Neural cell (in vitro differentiated cells): ENCODE measurements around the gene FBXW2. TPM values are rescaled to one million over a fixed set of nuclear protein-coding genes. Genes with fewer than 3 reads are reported as not detected.

Experiments used
- H2AFZ ChIP-seq: fragments of 200-600, 300-800 bp; sonication (generic), shearing (Covaris generic); 2 replicates; pipeline ENCODE4 v1.6.0; 2014; ENCODE audit warnings: low read depth, mild to moderate bottlenecking, antibody characterized with exemption, low read length, moderate library complexity
- H3F3A ChIP-seq: fragments of 200-600 bp; shearing (Covaris generic); 2 replicates; pipeline ENCODE4 v1.6.1; 2016; ENCODE audit warnings: mild to moderate bottlenecking, moderate library complexity, mixed read lengths, antibody characterized with exemption, low read length; ENCODE audit not compliant: insufficient read depth, poor library complexity, severe bottlenecking
- H3K27ac ChIP-seq: fragments of 200-600, 300-800 bp; sonication (generic), shearing (Covaris generic); 2 replicates; pipeline ENCODE4 v1.5.1; 2014; ENCODE audit warnings: mild to moderate bottlenecking, low read length, moderate library complexity
- H3K27me3 ChIP-seq: fragments of 300-800, 200-600 bp; sonication (generic), shearing (Covaris generic); 2 replicates; pipeline ENCODE4 v1.6.0; 2014; ENCODE audit warnings: mild to moderate bottlenecking, low read depth, low read length, moderate library complexity; ENCODE audit not compliant: insufficient read depth
- H3K36me3 ChIP-seq: fragments of 300-800, 200-600 bp; sonication (generic), shearing (Covaris generic); 2 replicates; pipeline ENCODE4 v1.5.1; 2014; ENCODE audit warnings: mild to moderate bottlenecking, antibody characterized with exemption, low read length, moderate library complexity; ENCODE audit not compliant: insufficient read depth
- H3K4me2 ChIP-seq: fragments of 300-800, 200-600 bp; sonication (generic), shearing (Covaris generic); 2 replicates; pipeline ENCODE4 v1.6.0; 2014; ENCODE audit warnings: mild to moderate bottlenecking, low read length
- H3K4me3 ChIP-seq: fragments of 300-800, 200-600 bp; sonication (generic), shearing (Covaris generic); 2 replicates; pipeline ENCODE4 v1.5.1; 2014; ENCODE audit warnings: mild to moderate bottlenecking, low read length, moderate library complexity
- H3K79me2 ChIP-seq: fragments of 200-600 bp; shearing (Covaris generic); replicated peaks from 2 replicates; pipeline ENCODE4 v1.6.0; 2014; ENCODE audit warnings: mild to moderate bottlenecking, low read length, moderate library complexity; ENCODE audit not compliant: insufficient read depth
- H3K9ac ChIP-seq: fragments of 300-800, 200-600 bp; sonication (generic), shearing (Covaris generic); 2 replicates; pipeline ENCODE4 v1.6.1; 2016; ENCODE audit warnings: mild to moderate bottlenecking, low read length, mixed read lengths
- H3K9me2 ChIP-seq: fragments of 200-600 bp; shearing (Covaris generic); 2 replicates; pipeline ENCODE4 v1.6.1; 2016; ENCODE audit warnings: mild to moderate bottlenecking, low read length, mixed read lengths; ENCODE audit not compliant: insufficient read depth
- H3K9me3 ChIP-seq: fragments of 200-600, 300-800 bp; sonication (generic), shearing (Covaris generic); 2 replicates; pipeline ENCODE4 v1.6.1; 2016; ENCODE audit warnings: mild to moderate bottlenecking, mixed run types, low read length, moderate library complexity, mixed read lengths
- H4K20me1 ChIP-seq: fragments of 200-600 bp; shearing (Covaris generic); 2 replicates; pipeline ENCODE4 v1.6.1; 2016; ENCODE audit warnings: mild to moderate bottlenecking, mixed run types; ENCODE audit not compliant: insufficient read depth
- EP300 ChIP-seq: fragments of 450-650 bp; conservative IDR thresholded peaks from 2 replicates; pipeline ENCODE4 v1.6.1; 2014; ENCODE audit warnings: antibody characterized with exemption, mild to moderate bottlenecking, moderate library complexity; ENCODE audit not compliant: poor library complexity, severe bottlenecking
- EZH2 ChIP-seq: fragments of 200-600, 300-800 bp; shearing (Covaris generic), sonication (generic); IDR thresholded peaks from 2 replicates; pipeline ENCODE4 v1.6.1; 2014; ENCODE audit warnings: antibody characterized with exemption, low read length, borderline replicate concordance, mild to moderate bottlenecking; ENCODE audit not compliant: insufficient read depth, poor library complexity, severe bottlenecking
- MXI1 ChIP-seq: fragments of 450-650 bp; conservative IDR thresholded peaks from 2 replicates; pipeline ENCODE4 v1.6.1; 2014; ENCODE audit warnings: antibody characterized with exemption, mild to moderate bottlenecking; ENCODE audit not compliant: poor library complexity, severe bottlenecking
- POLR2AphosphoS5 ChIP-seq: IDR thresholded peaks from 2 replicates; pipeline ENCODE4 v1.6.1; 2012
- RAD21 ChIP-seq: fragments of 450-650 bp; conservative IDR thresholded peaks from 2 replicates; pipeline ENCODE4 v1.6.1; 2014; ENCODE audit warnings: antibody characterized with exemption, mild to moderate bottlenecking, moderate library complexity
- SMC3 ChIP-seq: fragments of 450-650 bp; conservative IDR thresholded peaks from 2 replicates; pipeline ENCODE4 v1.6.1; 2014; ENCODE audit warnings: antibody characterized with exemption, mild to moderate bottlenecking, moderate library complexity; ENCODE audit not compliant: poor library complexity
- TAF1 ChIP-seq: IDR thresholded peaks from 2 replicates; pipeline ENCODE4 v1.6.1; 2012; ENCODE audit warnings: low read depth
- polyA plus RNA-seq: library from polyadenylated mRNA; depleted of rRNA; stranded (reverse); fragments of >200 nt; gene quantifications from 2 replicates; pipeline ENCODE4 v1.2.3, GENCODE V29; 2014
- TF ChIP-seq, protein P1 (sequence below): fragments of 450-650 bp; IDR thresholded peaks from 2 replicates; pipeline ENCODE4 v1.5.1; 2014; ENCODE audit warnings: antibody characterized with exemption, mild to moderate bottlenecking, moderate library complexity; ENCODE audit not compliant: poor library complexity, severe bottlenecking
- TF ChIP-seq, protein P2 (sequence below): IDR thresholded peaks from 2 replicates; pipeline ENCODE4 v1.6.1; 2012; ENCODE audit warnings: borderline replicate concordance

The FBXW2 gene
- polyA plus RNA-seq, 1 donor from 2014 or later: 49.5 TPM

DNA sequence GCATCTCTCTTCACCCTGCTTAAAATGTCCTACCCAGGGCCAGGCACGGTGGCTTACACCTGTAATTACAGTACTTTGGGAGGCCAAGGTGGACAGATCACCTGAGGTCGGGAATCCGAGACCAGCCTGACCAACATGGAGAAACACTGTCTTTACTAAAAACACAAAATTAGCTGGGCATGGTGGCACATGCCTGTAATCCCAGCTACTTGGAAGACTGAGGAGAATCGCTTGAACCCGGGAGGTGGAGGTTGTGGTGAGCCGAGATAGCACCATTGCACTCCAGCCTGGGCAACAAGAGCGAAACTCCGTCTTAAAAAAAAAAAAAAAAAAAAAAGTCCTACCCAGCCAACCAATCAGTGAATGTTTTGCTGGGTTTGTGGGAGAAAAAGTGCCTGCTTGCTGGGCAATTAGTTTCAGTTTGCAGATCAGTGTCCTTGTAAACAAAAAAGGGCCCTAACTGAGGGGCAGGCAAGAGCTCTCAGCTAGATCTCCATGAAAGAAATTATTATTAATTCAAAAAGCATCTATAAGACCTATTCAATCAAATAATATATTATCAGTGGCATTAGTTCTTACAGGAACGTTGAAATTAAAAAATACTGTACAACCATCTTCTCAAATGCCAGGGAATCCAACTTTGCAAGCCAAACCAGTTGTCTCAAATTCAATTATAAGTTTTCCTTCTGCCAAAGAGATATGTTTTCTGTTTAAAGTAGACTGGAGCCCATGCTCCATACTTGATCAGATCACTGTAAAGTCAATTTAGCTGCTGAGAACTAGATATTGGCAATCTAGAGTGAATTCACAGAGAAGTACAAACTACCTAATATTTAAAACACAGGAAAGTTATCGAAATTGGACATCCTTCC, 82.9 kb downstream of the FBXW2 start (continued):
- TF ChIP-seq EZH2: no peak
- no peak for TF ChIP-seq RAD21
- TF ChIP-seq POLR2AphosphoS5: no peak

DNA sequence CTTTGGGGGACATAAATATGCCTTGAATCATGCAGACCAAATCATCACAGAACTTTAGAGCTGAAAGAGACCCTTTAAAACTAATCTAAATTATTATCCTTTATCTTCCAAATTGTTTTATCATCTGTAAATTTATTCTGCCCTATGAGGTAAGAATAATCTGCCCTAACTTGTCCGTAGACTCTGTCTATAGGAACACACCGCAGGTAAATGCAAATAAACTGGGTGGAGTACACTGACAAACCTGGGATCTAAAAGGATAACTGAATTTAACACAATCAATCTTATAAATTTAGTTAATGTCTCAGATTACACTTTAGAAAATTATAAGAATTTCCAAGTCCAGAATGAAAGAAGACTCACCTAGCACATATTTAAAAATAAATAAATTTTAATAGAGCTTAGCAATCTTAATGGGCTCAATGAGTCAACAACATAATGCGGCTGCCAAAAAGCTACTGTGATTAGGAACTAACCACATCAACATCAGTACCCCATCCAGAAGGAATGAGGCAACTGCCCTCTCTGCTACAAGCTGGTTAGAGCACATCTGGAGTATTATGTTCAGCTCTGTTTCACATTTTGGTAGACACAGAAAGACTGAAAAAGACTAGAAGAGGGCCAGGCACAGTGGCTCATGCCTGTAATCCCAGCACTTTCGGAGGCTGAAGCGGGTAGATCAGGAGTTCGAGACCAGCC, 84.5 kb downstream of the FBXW2 start:
- Histone ChIP-seq H3K4me3 (peak overlapping the region; percentile 32), H4K20me1 (peaks cover 23% of the 10 kb centered on the region), H3K9ac (no peak overlapping the region), H3K27ac (no peak overlapping the region), H3K27me3 (no peaks in the 10 kb centered on the region), H3F3A (no peaks in the 10 kb centered on the region), H3K4me2 (no peak overlapping the region), H3K9me3 (no peaks in the 10 kb centered on the region), H3K79me2 (peaks cover 84% of the 10 kb centered on the region), H2AFZ (no peak overlapping the region), H3K9me2 (no peaks in the 10 kb centered on the region), H3K36me3 (no peaks in the 10 kb centered on the region)
- TF ChIP-seq, protein P1, sequence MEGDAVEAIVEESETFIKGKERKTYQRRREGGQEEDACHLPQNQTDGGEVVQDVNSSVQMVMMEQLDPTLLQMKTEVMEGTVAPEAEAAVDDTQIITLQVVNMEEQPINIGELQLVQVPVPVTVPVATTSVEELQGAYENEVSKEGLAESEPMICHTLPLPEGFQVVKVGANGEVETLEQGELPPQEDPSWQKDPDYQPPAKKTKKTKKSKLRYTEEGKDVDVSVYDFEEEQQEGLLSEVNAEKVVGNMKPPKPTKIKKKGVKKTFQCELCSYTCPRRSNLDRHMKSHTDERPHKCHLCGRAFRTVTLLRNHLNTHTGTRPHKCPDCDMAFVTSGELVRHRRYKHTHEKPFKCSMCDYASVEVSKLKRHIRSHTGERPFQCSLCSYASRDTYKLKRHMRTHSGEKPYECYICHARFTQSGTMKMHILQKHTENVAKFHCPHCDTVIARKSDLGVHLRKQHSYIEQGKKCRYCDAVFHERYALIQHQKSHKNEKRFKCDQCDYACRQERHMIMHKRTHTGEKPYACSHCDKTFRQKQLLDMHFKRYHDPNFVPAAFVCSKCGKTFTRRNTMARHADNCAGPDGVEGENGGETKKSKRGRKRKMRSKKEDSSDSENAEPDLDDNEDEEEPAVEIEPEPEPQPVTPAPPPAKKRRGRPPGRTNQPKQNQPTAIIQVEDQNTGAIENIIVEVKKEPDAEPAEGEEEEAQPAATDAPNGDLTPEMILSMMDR: no peak

DNA sequence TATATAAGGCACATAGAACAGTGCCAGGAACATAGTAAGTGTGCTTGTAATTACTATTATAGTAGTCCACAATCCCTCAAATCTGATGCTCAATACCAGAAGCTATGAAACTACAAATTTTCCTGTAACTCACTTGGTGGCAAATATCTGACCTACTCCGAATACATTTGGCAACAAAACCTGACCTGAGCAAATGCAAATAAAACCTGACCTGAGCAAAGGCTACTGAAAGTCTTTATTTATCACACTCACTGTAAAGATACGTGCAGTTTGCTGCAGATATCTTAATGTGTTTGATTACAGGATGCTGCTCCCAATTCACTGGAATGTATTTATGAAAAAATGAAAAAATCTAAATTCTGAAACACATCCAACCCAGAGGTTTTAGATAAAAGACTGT, 86.0 kb downstream of the FBXW2 start:
- H3K9me2 ChIP-seq: no peaks in the 10 kb centered on the region
- H3K9ac ChIP-seq: no peak overlapping the region
- H3F3A ChIP-seq: no peaks in the 10 kb centered on the region
- H3K79me2 ChIP-seq: peaks cover 72% of the 10 kb centered on the region
- no peak overlapping the region for H3K4me2 ChIP-seq
- TF ChIP-seq POLR2AphosphoS5 (no peak), MXI1 (no peak), EP300 (no peak), SMC3 (no peak), EZH2 (no peak), RAD21 (no peak), TAF1 (no peak)
- TF ChIP-seq, protein P1: no peak
- TF ChIP-seq, protein P2, sequence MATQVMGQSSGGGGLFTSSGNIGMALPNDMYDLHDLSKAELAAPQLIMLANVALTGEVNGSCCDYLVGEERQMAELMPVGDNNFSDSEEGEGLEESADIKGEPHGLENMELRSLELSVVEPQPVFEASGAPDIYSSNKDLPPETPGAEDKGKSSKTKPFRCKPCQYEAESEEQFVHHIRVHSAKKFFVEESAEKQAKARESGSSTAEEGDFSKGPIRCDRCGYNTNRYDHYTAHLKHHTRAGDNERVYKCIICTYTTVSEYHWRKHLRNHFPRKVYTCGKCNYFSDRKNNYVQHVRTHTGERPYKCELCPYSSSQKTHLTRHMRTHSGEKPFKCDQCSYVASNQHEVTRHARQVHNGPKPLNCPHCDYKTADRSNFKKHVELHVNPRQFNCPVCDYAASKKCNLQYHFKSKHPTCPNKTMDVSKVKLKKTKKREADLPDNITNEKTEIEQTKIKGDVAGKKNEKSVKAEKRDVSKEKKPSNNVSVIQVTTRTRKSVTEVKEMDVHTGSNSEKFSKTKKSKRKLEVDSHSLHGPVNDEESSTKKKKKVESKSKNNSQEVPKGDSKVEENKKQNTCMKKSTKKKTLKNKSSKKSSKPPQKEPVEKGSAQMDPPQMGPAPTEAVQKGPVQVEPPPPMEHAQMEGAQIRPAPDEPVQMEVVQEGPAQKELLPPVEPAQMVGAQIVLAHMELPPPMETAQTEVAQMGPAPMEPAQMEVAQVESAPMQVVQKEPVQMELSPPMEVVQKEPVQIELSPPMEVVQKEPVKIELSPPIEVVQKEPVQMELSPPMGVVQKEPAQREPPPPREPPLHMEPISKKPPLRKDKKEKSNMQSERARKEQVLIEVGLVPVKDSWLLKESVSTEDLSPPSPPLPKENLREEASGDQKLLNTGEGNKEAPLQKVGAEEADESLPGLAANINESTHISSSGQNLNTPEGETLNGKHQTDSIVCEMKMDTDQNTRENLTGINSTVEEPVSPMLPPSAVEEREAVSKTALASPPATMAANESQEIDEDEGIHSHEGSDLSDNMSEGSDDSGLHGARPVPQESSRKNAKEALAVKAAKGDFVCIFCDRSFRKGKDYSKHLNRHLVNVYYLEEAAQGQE: no peak
- H3K27ac ChIP-seq: no peak overlapping the region
- H3K36me3 ChIP-seq: no peaks in the 10 kb centered on the region
- no peak overlapping the region for H2AFZ ChIP-seq
- peaks cover 17% of the 10 kb centered on the region for H4K20me1 ChIP-seq
- H3K27me3 ChIP-seq: no peaks in the 10 kb centered on the region
- no peak overlapping the region for H3K4me3 ChIP-seq
- no peaks in the 10 kb centered on the region for H3K9me3 ChIP-seq
